ENCODE data around the gene ST3GAL6. TPM values are rescaled to one million over a fixed set of nuclear protein-coding genes. Genes with fewer than 3 reads are reported as not detected.

ST3GAL6 gene
- total RNA-seq, 1 donor from 2014 or later, result not detected

GRCh38 chr3:98730338-98730737, 32.8 kb upstream of the ST3GAL6 start:
- no peak overlapping the region for H3K27ac Mint-ChIP-seq
- TF ChIP-seq CTCF (IDR thresholded peaks at IDR 0.05), result no peak
- intact Hi-C loops (cut with micrococcal nuclease), result loop anchor here (5.0 kb wide), 1 partner anchor 138 kb away; the partner anchor contains the start of gene CPOX
- H3K27me3 Mint-ChIP-seq, result peaks cover 44% of the 10 kb centered on the region
- ATAC-seq (ENCODE audit: low read depth) (peak; percentile 60), DNase-seq (no peak)
- peaks cover 18% of the 10 kb centered on the region for H3K4me1 Mint-ChIP-seq
- no peaks in the 10 kb centered on the region for H3K9me3 Mint-ChIP-seq
- H3K4me3 Mint-ChIP-seq, result no peak overlapping the region
- POLR2A ChIA-PET, result no interaction called here
- H3K36me3 Mint-ChIP-seq (ENCODE audit: low read depth), result no peaks in the 10 kb centered on the region
- CTCF ChIA-PET, result no interaction called here

GRCh38 chr3:98730886-98731537, 32.1 kb upstream of the ST3GAL6 start:
- Mint-ChIP-seq H3K9me3 (no peaks in the 10 kb centered on the region), H3K4me1 (peaks cover 18% of the 10 kb centered on the region), H3K36me3 (ENCODE audit: low read depth) (no peaks in the 10 kb centered on the region), H3K4me3 (no peak overlapping the region), H3K27ac (no peak overlapping the region), H3K27me3 (peaks cover 44% of the 10 kb centered on the region)
- POLR2A ChIA-PET, result no interaction called here
- no peak for ATAC-seq (ENCODE audit: low read depth)
- no peak for DNase-seq
- intact Hi-C loops (cut with micrococcal nuclease), result loop anchor here (5.0 kb wide), 1 partner anchor 139 kb away; the partner anchor contains the start of gene CPOX
- no peak for TF ChIP-seq CTCF (IDR thresholded peaks at IDR 0.05)
- CTCF ChIA-PET, result no interaction called here

GRCh38 chr3:98731720-98732285, 31.3 kb upstream of the ST3GAL6 start:
- ChIA-PET CTCF (no interaction called here), POLR2A (no interaction called here)
- H3K4me3 Mint-ChIP-seq, result peak overlapping the region; percentile 70
- intact Hi-C loops (cut with micrococcal nuclease), result loop anchor here (5.0 kb wide), 1 partner anchor 140 kb away; the partner anchor contains the start of gene CPOX
- TF ChIP-seq CTCF (IDR thresholded peaks at IDR 0.05), result no peak
- H3K4me1 Mint-ChIP-seq, result peaks cover 18% of the 10 kb centered on the region
- peaks cover 46% of the 10 kb centered on the region for H3K27me3 Mint-ChIP-seq
- ATAC-seq (ENCODE audit: low read depth) (no peak), DNase-seq (no peak)
- no peaks in the 10 kb centered on the region for H3K36me3 Mint-ChIP-seq (ENCODE audit: low read depth)
- no peak overlapping the region for H3K27ac Mint-ChIP-seq
- no peaks in the 10 kb centered on the region for H3K9me3 Mint-ChIP-seq

- intact Hi-C loops (cut with micrococcal nuclease), result loop anchor here (5.0 kb wide), 1 partner anchor 140 kb away; the partner anchor contains the start of gene CPOX
- Mint-ChIP-seq H3K27me3 (peaks cover 42% of the 10 kb centered on the region), H3K9me3 (no peaks in the 10 kb centered on the region), H3K4me1 (peaks cover 18% of the 10 kb centered on the region), H3K36me3 (ENCODE audit: low read depth) (no peaks in the 10 kb centered on the region), H3K4me3 (peak overlapping the region; percentile 70), H3K27ac (no peak overlapping the region)
- ChIA-PET CTCF (no interaction called here), POLR2A (no interaction called here)
- TF ChIP-seq CTCF (IDR thresholded peaks at IDR 0.05), result no peak
- ATAC-seq (ENCODE audit: low read depth) (peak; percentile 21), DNase-seq (no peak)
Observed at GRCh38 chr3:98732286-98733052, 30.7 kb upstream of the ST3GAL6 start.
